Upper lobe of left lung (tissue), 4 donors: ENCODE measurements around the gene RAC3.

ENCODE experiments used
- EP300 ChIP-seq, 4 donors: sonication (generic); formaldehyde crosslinking; IDR thresholded peaks; one replicate each; pipeline ENCODE4 v1.5.1; 2017; ENCODE audit warnings: antibody characterized with exemption in 4 of 4, control low read depth in 2 of 4
- POLR2A ChIP-seq, 4 donors: fragments of 450-650 bp; IDR thresholded peaks; one replicate each; pipeline ENCODE4 v1.5.1; 2016 to 2017; ENCODE audit warnings: antibody characterized with exemption in 4 of 4, mild to moderate bottlenecking in 2 of 4
- POLR2AphosphoS5 ChIP-seq, 2 donors: sonication (generic); formaldehyde crosslinking; IDR thresholded peaks; one replicate each; pipeline ENCODE4 v1.5.1; 2017; ENCODE audit warnings: antibody characterized with exemption in 2 of 2
- TF ChIP-seq, protein P1 (sequence below), 6 experiments: fragments of 450-650 bp in 4 of 6; fragments of 200-600 bp in 2 of 6; sonication (generic) in 2 of 6; IDR thresholded peaks; one replicate each; pipeline ENCODE4 v1.5.1; 2016 to 2019; ENCODE audit warnings: antibody characterized with exemption in 6 of 6

GRCh38 chr17:82029990-82030469 lies 1.4 kb upstream of the RAC3 start:
- TF ChIP-seq, protein P1, sequence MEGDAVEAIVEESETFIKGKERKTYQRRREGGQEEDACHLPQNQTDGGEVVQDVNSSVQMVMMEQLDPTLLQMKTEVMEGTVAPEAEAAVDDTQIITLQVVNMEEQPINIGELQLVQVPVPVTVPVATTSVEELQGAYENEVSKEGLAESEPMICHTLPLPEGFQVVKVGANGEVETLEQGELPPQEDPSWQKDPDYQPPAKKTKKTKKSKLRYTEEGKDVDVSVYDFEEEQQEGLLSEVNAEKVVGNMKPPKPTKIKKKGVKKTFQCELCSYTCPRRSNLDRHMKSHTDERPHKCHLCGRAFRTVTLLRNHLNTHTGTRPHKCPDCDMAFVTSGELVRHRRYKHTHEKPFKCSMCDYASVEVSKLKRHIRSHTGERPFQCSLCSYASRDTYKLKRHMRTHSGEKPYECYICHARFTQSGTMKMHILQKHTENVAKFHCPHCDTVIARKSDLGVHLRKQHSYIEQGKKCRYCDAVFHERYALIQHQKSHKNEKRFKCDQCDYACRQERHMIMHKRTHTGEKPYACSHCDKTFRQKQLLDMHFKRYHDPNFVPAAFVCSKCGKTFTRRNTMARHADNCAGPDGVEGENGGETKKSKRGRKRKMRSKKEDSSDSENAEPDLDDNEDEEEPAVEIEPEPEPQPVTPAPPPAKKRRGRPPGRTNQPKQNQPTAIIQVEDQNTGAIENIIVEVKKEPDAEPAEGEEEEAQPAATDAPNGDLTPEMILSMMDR (IDR thresholded peaks at IDR 0.05), result no peak
- no peak for TF ChIP-seq POLR2AphosphoS5 (IDR thresholded peaks at IDR 0.05)
- TF ChIP-seq EP300 (IDR thresholded peaks at IDR 0.05), result no peak
- TF ChIP-seq POLR2A (IDR thresholded peaks at IDR 0.05), result no peak
